Parathyroid adenoma (tissue), 2 donors: ENCODE data around the gene NXN.
"Not testable (repeated sequence)": the region's sequence is repeated elsewhere in the genome, so short reads cannot be mapped to it uniquely, and the experiment has no call there.

ENCODE experiments used
- H2AFZ ChIP-seq: fragments of 300-600 bp; sonication (generic); one replicate; pipeline ENCODE4 v1.7.0; 2017; ENCODE audit warnings: antibody characterized with exemption, mild to moderate bottlenecking
- H3K27ac ChIP-seq: fragments of 300-600 bp; sonication (generic); one replicate; pipeline ENCODE4 v1.7.0; 2017
- H3K27me3 ChIP-seq: fragments of 300-600 bp; sonication (generic); one replicate; pipeline ENCODE4 v1.7.0; 2017; ENCODE audit warnings: low read length; ENCODE audit not compliant: control insufficient read depth, insufficient read depth
- H3K36me3 ChIP-seq: fragments of 300-600 bp; sonication (generic); one replicate; pipeline ENCODE4 v1.7.0; 2017; ENCODE audit warnings: low read length; ENCODE audit not compliant: control insufficient read depth, insufficient read depth
- H3K4me1 ChIP-seq: fragments of 300-600 bp; sonication (generic); one replicate; pipeline ENCODE4 v1.7.0; 2017; ENCODE audit warnings: control low read depth
- H3K4me2 ChIP-seq: fragments of 300-600 bp; sonication (generic); one replicate; pipeline ENCODE4 v1.7.0; 2017; ENCODE audit warnings: low read length
- H3K4me3 ChIP-seq: fragments of 300-600 bp; sonication (generic); one replicate; pipeline ENCODE4 v1.7.0; 2017; ENCODE audit warnings: low read depth, low read length
- H3K79me2 ChIP-seq: fragments of 300-600 bp; sonication (generic); one replicate; pipeline ENCODE4 v1.7.0; 2017; ENCODE audit warnings: control low read depth
- H3K9ac ChIP-seq: fragments of 300-600 bp; sonication (generic); one replicate; pipeline ENCODE4 v1.7.0; 2017; ENCODE audit warnings: mild to moderate bottlenecking
- H3K9me3 ChIP-seq: fragments of 300-600 bp; sonication (generic); one replicate; pipeline ENCODE4 v1.7.0; 2017; ENCODE audit warnings: low read length; ENCODE audit not compliant: control insufficient read depth
- CTCF ChIP-seq: fragments of 300-600 bp; sonication (generic); IDR thresholded peaks from one replicate; pipeline ENCODE4 v1.7.0; 2017; ENCODE audit warnings: antibody characterized with exemption, mild to moderate bottlenecking
- donor health status: primary hyperparathyroidism.

NXN gene

GRCh38 chr17:915538-916201 lies 63.9 kb downstream of the NXN start:
- Histone ChIP-seq H3K36me3 (no peaks in the 10 kb centered on the region), H3K27ac (peak overlapping the region; percentile 68), H2AFZ (no peak overlapping the region), H3K9ac (no peak overlapping the region), H3K9me3 (no peaks in the 10 kb centered on the region), H3K4me2 (no peak overlapping the region), H3K79me2 (no peaks in the 10 kb centered on the region), H3K4me3 (no peak overlapping the region), H3K4me1 (no peaks in the 10 kb centered on the region), H3K27me3 (no peaks in the 10 kb centered on the region)
- TF ChIP-seq CTCF: no peak

GRCh38 chr17:914561-914960 lies 65.0 kb downstream of the NXN start:
- no peak overlapping the region for H2AFZ ChIP-seq
- no peak overlapping the region for H3K9ac ChIP-seq
- H3K27ac ChIP-seq: no peak overlapping the region
- H3K27me3 ChIP-seq: no peaks in the 10 kb centered on the region
- no peaks in the 10 kb centered on the region for H3K9me3 ChIP-seq
- TF ChIP-seq CTCF: no peak
- no peaks in the 10 kb centered on the region for H3K79me2 ChIP-seq
- no peak overlapping the region for H3K4me2 ChIP-seq
- H3K4me1 ChIP-seq: no peaks in the 10 kb centered on the region
- H3K4me3 ChIP-seq: no peak overlapping the region
- H3K36me3 ChIP-seq: no peaks in the 10 kb centered on the region

- no peak overlapping the region for H3K4me2 ChIP-seq
- H3K27me3 ChIP-seq: no peaks in the 10 kb centered on the region
- no peak overlapping the region for H3K27ac ChIP-seq
- no peak overlapping the region for H3K4me3 ChIP-seq
- no peak overlapping the region for H2AFZ ChIP-seq
- no peak overlapping the region for H3K9ac ChIP-seq
- no peak for TF ChIP-seq CTCF
- no peaks in the 10 kb centered on the region for H3K79me2 ChIP-seq
- no peaks in the 10 kb centered on the region for H3K4me1 ChIP-seq
- H3K36me3 ChIP-seq: no peaks in the 10 kb centered on the region
- H3K9me3 ChIP-seq: no peaks in the 10 kb centered on the region
These were observed 66.4 kb downstream of the NXN start for GRCh38 chr17:913207-913606.

- H3K4me2 ChIP-seq: no peak overlapping the region
- no peak overlapping the region for H3K9ac ChIP-seq
- no peak overlapping the region for H3K4me3 ChIP-seq
- no peak overlapping the region for H2AFZ ChIP-seq
- no peaks in the 10 kb centered on the region for H3K79me2 ChIP-seq
- no peaks in the 10 kb centered on the region for H3K27me3 ChIP-seq
- no peaks in the 10 kb centered on the region for H3K36me3 ChIP-seq
- no peaks in the 10 kb centered on the region for H3K9me3 ChIP-seq
- no peak overlapping the region for H3K27ac ChIP-seq
- no peak for TF ChIP-seq CTCF
- no peaks in the 10 kb centered on the region for H3K4me1 ChIP-seq
These were observed 69.8 kb downstream of the NXN start for GRCh38 chr17:909642-910323.

- H3K27ac ChIP-seq: no peak overlapping the region
- TF ChIP-seq CTCF: no peak
- no peaks in the 10 kb centered on the region for H3K9me3 ChIP-seq
- H2AFZ ChIP-seq: no peak overlapping the region
- no peaks in the 10 kb centered on the region for H3K27me3 ChIP-seq
- no peak overlapping the region for H3K4me2 ChIP-seq
- no peak overlapping the region for H3K9ac ChIP-seq
- no peak overlapping the region for H3K4me3 ChIP-seq
- H3K79me2 ChIP-seq: no peaks in the 10 kb centered on the region
- no peaks in the 10 kb centered on the region for H3K36me3 ChIP-seq
- no peaks in the 10 kb centered on the region for H3K4me1 ChIP-seq
These were observed 71.9 kb downstream of the NXN start for GRCh38 chr17:907725-908124.

GRCh38 chr17:905708-906107 lies 73.9 kb downstream of the NXN start:
- H3K79me2 ChIP-seq, H3K9me3 ChIP-seq, H3K4me3 ChIP-seq, H3K9ac ChIP-seq, H3K4me2 ChIP-seq, H3K27ac ChIP-seq, H2AFZ ChIP-seq, H3K36me3 ChIP-seq, H3K27me3 ChIP-seq, H3K4me1 ChIP-seq: not testable (repeated sequence)
